WTC11 (cell line): Measurements from ENCODE around the gene GSDME.
A peak's percentile ranks its signal among the peaks of the same experiment; 100 is the strongest.

Source experiments
- CTCF ChIP-seq: fragments of 200-600 bp; IDR thresholded peaks from 2 replicates; pipeline ENCODE4 v1.8.0; 2022; ENCODE audit warnings: antibody characterized with exemption
- FOXP1 ChIP-seq: sonication (generic); formaldehyde crosslinking; IDR thresholded peaks from 2 replicates; pipeline ENCODE4 v1.8.0; 2022; ENCODE audit warnings: missing genetic modification reagents, mild to moderate bottlenecking, moderate library complexity, borderline replicate concordance
- HMGXB4 ChIP-seq: sonication (generic); formaldehyde crosslinking; IDR thresholded peaks from 2 replicates; pipeline ENCODE4 v1.8.1; 2023; ENCODE audit warnings: mild to moderate bottlenecking, moderate library complexity, missing genetic modification reagents
- IRF2 ChIP-seq: sonication (generic); formaldehyde crosslinking; IDR thresholded peaks from 2 replicates; pipeline ENCODE4 v1.8.0; 2022; ENCODE audit warnings: low read depth, missing genetic modification reagents, borderline replicate concordance
- JUN ChIP-seq: sonication (generic); formaldehyde crosslinking; IDR thresholded peaks from 2 replicates; pipeline ENCODE4 v1.8.0; 2023; ENCODE audit warnings: mild to moderate bottlenecking, missing genetic modification reagents
- NR2C2 ChIP-seq: sonication (generic); formaldehyde crosslinking; IDR thresholded peaks from 2 replicates; pipeline ENCODE4 v1.8.0; 2022; ENCODE audit warnings: mild to moderate bottlenecking, missing genetic modification reagents
- PRDM15 ChIP-seq: sonication (generic); formaldehyde crosslinking; IDR thresholded peaks from 2 replicates; pipeline ENCODE4 v1.8.0; 2022; ENCODE audit warnings: missing genetic modification reagents
- USF2 ChIP-seq: sonication (generic); formaldehyde crosslinking; IDR thresholded peaks from 2 replicates; pipeline ENCODE4 v1.8.1; 2023; ENCODE audit warnings: mild to moderate bottlenecking, missing genetic modification reagents, moderate library complexity

- no peak for TF ChIP-seq USF2 (CRISPR knock-in tag)
- peak; percentile 46 for TF ChIP-seq CTCF
- TF ChIP-seq NR2C2 (CRISPR knock-in tag), result no peak
- TF ChIP-seq JUN (CRISPR knock-in tag), result no peak
- TF ChIP-seq PRDM15 (CRISPR knock-in tag), result no peak
- no peak for TF ChIP-seq HMGXB4 (CRISPR knock-in tag)
- no peak for TF ChIP-seq IRF2 (CRISPR knock-in tag)
- TF ChIP-seq FOXP1 (CRISPR knock-in tag), result no peak
Measured at GRCh38 chr7:24665564-24666294, 91.5 kb downstream of the GSDME start.
